GM12874 (cell line): Measurements from ENCODE around the gene ZNF433.

Experiments used
- TF ChIP-seq, protein P1 (sequence below): IDR thresholded peaks from 2 replicates; pipeline ENCODE4 v1.5.1; 2011; ENCODE audit warnings: low read depth, mild to moderate bottlenecking, control low read depth, low read length, moderate library complexity; ENCODE audit not compliant: insufficient read depth

ZNF433 gene

GRCh38 chr19:12052091-12052496, 16.6 kb upstream of the ZNF433 start:
- TF ChIP-seq, protein P1, sequence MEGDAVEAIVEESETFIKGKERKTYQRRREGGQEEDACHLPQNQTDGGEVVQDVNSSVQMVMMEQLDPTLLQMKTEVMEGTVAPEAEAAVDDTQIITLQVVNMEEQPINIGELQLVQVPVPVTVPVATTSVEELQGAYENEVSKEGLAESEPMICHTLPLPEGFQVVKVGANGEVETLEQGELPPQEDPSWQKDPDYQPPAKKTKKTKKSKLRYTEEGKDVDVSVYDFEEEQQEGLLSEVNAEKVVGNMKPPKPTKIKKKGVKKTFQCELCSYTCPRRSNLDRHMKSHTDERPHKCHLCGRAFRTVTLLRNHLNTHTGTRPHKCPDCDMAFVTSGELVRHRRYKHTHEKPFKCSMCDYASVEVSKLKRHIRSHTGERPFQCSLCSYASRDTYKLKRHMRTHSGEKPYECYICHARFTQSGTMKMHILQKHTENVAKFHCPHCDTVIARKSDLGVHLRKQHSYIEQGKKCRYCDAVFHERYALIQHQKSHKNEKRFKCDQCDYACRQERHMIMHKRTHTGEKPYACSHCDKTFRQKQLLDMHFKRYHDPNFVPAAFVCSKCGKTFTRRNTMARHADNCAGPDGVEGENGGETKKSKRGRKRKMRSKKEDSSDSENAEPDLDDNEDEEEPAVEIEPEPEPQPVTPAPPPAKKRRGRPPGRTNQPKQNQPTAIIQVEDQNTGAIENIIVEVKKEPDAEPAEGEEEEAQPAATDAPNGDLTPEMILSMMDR, result no peak

GRCh38 chr19:12047868-12048267, 12.4 kb upstream of the ZNF433 start:
- TF ChIP-seq, protein P1, result no peak

GRCh38 chr19:12043752-12044422, 8.4 kb upstream of the ZNF433 start:
- TF ChIP-seq, protein P1, result no peak

- TF ChIP-seq, protein P1, result no peak
Measured at GRCh38 chr19:12042893-12043292, 7.4 kb upstream of the ZNF433 start.

DNA sequence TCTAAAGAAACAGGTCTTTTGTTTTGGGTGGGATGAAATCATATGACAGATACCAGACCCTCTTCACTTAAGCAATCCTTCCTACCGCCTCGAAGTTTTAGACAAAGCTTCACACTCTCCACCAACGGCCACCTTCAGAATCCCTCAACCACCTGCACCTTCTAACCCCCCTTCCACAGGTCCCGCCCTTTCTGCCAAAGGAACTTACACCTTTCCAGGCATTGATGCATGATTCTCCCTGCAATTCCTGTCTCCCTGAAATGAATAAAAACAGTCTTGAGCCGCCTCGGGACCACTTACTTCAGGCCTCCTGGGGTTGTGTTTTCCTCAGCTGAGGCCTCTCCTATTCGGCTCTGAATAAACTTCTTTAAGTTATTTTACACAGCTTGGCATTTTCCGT, 859 bp downstream of the ZNF433 start:
- TF ChIP-seq, protein P1, result no peak

- TF ChIP-seq, protein P1, result no peak
Measured at GRCh38 chr19:12034198-12034597, 1.3 kb downstream of the ZNF433 start.

DNA sequence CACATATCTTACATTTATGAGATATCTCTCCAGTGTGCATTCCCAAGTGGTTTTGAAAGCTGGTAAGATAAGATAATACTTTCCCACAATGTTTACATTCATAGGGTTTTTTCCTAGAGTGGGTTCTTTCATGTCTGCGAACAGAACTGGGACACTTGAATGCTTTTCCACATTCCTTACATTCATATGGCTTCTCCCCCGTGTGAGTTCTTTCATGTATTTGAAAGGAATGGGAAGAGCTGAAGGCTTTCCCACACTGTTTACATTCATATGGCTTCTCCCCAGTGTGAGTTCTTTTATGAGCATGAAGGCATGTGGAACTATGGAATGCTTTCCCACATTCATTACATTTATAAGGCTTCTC, 19.7 kb downstream of the ZNF433 start:
- TF ChIP-seq, protein P1, result no peak
